Upper lobe of right lung (tissue), 1 donor: Measurements from ENCODE around the gene SEMA5B. TPM values are rescaled to one million over a fixed set of nuclear protein-coding genes. Genes with fewer than 3 reads are reported as not detected.

Experiments
- ATAC-seq: fragments of 200-7000 bp; cut with Tn5 transposase; one replicate; pipeline ENCODE4 v1.9.1; 2020; ENCODE audit warnings: mild to moderate bottlenecking, moderate library complexity
- DNase-seq: peaks from one replicate; pipeline ENCODE4 v3.0.0-alpha.2; 2020
- H3K27ac ChIP-seq: fragments of 200-600 bp; one replicate; pipeline ENCODE4 v1.8.0; 2022
- H3K27me3 ChIP-seq: fragments of 200-600 bp; one replicate; pipeline ENCODE4 v1.8.0; 2022; ENCODE audit warnings: mild to moderate bottlenecking
- H3K36me3 ChIP-seq: fragments of 200-600 bp; one replicate; pipeline ENCODE4 v1.8.0; 2022
- H3K4me1 ChIP-seq: fragments of 200-600 bp; one replicate; pipeline ENCODE4 v1.8.0; 2022
- H3K4me3 ChIP-seq: fragments of 200-600 bp; one replicate; pipeline ENCODE4 v1.8.0; 2022; ENCODE audit warnings: mild to moderate bottlenecking
- H3K9me3 ChIP-seq: fragments of 200-600 bp; one replicate; pipeline ENCODE4 v1.8.0; 2022
- CTCF ChIP-seq: fragments of 200-600 bp; IDR thresholded peaks from one replicate; pipeline ENCODE4 v1.8.0; 2022; ENCODE audit warnings: antibody characterized with exemption
- intact Hi-C: fragments of 100-400 bp; cut with DNase I; formaldehyde crosslinking; loops from one replicate; pipeline ENCODE4 v1.11.0; 2022
- total RNA-seq: library from RNA; stranded (reverse); fragmentation: NEBNext Ultra II Directional; extraction: Animal tissue kit (Norgen Biotek cat#: 25700); gene quantifications from one replicate; pipeline ENCODE4 v1.2.1, GENCODE V29; 2021
- donor health status: DM: no; HTN: yes; CAD: no; lungs with severe emphysema.

SEMA5B gene
- total RNA-seq, 1 donor from 2014 or later: 2.3 TPM

DNA sequence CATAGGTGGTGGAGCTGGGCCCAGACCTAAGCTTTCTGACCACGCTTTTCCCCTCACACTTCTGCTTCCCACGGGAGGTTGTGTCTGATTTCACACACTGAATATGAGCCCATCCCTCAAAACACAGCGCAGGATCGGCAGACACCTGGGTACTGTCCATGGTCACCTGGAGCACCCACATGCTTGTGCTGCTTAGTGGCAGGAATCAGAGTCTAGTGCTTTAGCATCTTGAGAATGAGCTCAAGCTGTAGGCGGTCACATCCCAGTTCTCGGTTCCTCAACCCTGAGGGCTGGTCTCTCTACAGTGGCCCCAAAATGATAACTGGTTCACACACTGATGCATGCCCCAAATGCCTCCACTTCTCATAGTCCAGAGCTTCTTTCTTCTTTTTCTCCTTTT, 111.0 kb downstream of the SEMA5B start:
- Histone ChIP-seq H3K27ac (no peak overlapping the region), H3K27me3 (peaks cover 24% of the 10 kb centered on the region), H3K36me3 (no peaks in the 10 kb centered on the region), H3K4me3 (no peak overlapping the region), H3K4me1 (no peaks in the 10 kb centered on the region), H3K9me3 (no peaks in the 10 kb centered on the region)
- TF ChIP-seq CTCF: no peak
- no peak for DNase-seq
- ATAC-seq: no peak
- intact Hi-C loops: no loop called here

GRCh38 chr3:122916084-122916483, 111.5 kb downstream of the SEMA5B start:
- no peak overlapping the region for H3K27ac ChIP-seq
- ATAC-seq: no peak
- intact Hi-C loops: no loop called here
- H3K9me3 ChIP-seq: no peaks in the 10 kb centered on the region
- H3K36me3 ChIP-seq: no peaks in the 10 kb centered on the region
- no peaks in the 10 kb centered on the region for H3K4me1 ChIP-seq
- DNase-seq: no peak
- no peak for TF ChIP-seq CTCF
- no peak overlapping the region for H3K4me3 ChIP-seq
- H3K27me3 ChIP-seq: peaks cover 21% of the 10 kb centered on the region

DNA sequence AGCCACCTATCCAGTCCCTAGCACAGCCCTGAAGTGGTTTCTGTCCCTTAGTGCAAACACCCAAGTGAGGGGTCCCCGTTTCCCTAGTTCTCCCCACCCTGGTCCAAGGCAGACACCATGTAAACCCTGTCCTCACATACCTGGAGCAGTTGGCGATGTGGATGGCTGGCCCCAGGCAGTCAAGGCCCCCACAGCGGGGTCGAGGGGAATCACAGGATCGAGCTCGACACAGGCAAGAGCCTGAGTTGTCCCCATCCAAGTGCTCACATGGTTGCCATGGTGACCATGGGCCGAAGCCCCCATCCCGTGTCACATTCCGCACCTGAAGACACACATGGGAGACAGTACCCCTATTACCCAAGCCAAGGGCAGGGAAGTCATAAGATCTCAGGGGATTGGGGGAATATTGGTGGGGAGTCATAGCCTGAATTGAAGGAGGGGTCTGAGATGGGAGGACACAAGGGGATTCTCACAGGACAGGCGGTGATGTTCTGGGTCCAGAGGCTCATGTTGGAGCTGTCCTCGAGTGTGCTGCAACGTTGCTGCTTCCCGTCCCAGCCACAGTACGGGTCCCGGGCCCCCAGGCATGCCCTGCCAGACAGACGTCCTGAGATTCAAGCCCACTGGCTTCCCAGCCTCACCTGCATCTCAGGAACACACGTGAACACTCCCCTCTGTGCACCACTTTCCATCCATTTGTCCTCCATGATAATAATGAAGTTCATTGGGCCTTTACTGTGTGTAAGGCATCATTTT, 112.1 kb downstream of the SEMA5B start:
- Histone ChIP-seq H3K4me1 (no peaks in the 10 kb centered on the region), H3K4me3 (no peak overlapping the region), H3K27ac (no peak overlapping the region), H3K27me3 (peaks cover 18% of the 10 kb centered on the region), H3K9me3 (no peaks in the 10 kb centered on the region), H3K36me3 (no peaks in the 10 kb centered on the region)
- ATAC-seq (no peak), DNase-seq (no peak)
- intact Hi-C loops: no loop called here
- TF ChIP-seq CTCF: no peak

GRCh38 chr3:122913539-122914100, 113.9 kb downstream of the SEMA5B start:
- ATAC-seq (no peak), DNase-seq (no peak)
- Histone ChIP-seq H3K27ac (no peak overlapping the region), H3K36me3 (no peaks in the 10 kb centered on the region), H3K27me3 (peaks cover 18% of the 10 kb centered on the region), H3K4me3 (no peak overlapping the region), H3K9me3 (no peaks in the 10 kb centered on the region), H3K4me1 (no peaks in the 10 kb centered on the region)
- TF ChIP-seq CTCF: no peak
- intact Hi-C loops: no loop called here

DNA sequence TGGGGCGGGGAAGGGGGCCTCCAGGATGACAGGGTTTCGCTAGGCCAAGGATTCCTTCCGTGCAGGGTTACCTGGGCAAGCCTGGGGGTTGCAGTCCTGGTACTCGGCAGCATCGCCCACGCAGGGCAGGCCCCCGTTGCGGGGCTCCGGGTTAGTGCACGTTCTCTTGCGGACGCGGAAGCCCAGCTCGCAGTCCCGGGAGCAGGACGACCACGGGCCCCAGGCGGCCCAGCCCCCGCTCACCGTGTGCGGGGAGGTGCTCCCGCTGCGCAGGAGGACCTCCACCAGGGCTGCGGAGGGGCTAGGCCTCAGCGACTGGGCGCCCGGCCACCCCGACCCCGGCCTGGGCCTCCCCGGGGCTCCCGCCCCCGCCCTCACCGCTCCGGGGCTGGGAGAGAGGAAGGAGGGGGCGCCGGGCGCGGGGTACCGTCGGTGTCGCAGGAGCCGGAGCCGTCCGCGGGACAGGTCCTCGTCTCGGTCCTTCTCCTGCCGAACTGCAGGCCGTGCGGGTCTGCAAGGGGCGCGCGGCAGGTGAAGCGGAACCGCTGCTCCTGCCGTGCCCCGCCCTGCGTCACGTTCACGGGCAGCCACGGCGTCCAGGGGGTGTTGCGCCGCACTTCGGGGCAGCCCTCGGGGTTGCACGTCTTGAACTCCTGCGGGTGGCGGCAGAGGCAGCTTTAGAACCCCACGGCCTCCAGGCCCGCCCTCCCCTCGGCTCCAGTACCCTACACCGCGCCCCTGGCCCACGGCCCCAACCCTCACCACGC, 114.6 kb downstream of the SEMA5B start:
- intact Hi-C loops: no loop called here
- Histone ChIP-seq H3K9me3 (no peaks in the 10 kb centered on the region), H3K27ac (no peak overlapping the region), H3K27me3 (peaks cover 18% of the 10 kb centered on the region), H3K4me1 (no peaks in the 10 kb centered on the region), H3K4me3 (no peak overlapping the region), H3K36me3 (no peaks in the 10 kb centered on the region)
- DNase-seq: no peak
- no peak for TF ChIP-seq CTCF
- ATAC-seq: no peak
